GM12874 (cell line): ENCODE data around the gene SV2C.

Source experiments
- CTCF ChIP-seq: IDR thresholded peaks from 2 replicates; pipeline ENCODE4 v1.5.1; 2011; ENCODE audit warnings: low read depth, mild to moderate bottlenecking, control low read depth, low read length, moderate library complexity; ENCODE audit not compliant: insufficient read depth

SV2C gene

DNA sequence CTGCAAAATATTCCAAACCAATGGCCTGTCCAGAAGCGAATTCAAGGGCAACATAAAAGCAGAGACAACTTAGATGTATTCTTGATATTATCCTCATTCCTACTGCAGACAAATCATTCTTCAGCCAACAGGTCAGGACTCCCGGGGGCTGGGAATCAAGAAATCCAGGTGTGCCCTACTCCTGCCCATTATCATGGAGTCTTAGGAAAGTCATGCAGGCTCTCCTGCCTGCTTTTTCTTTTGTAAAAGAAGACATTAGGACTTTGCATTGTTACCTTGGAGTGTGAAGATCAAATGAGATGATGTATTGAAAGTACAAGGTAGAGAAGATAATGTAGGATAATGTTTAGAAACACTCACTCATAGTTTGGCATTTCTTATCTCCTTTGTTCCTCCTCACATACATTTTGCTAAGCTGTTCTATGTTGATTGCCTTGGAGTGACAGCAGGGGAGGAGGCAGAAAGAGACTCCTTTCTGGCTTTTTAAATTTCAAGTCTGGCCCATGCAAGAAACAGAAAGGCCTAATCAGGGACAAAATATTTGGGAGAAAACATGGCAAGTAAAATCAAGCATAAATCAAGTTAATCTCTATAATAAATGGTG, 113.8 kb downstream of the SV2C start:
- no peak for TF ChIP-seq CTCF

GRCh38 chr5:76197726-76198125, 114.5 kb downstream of the SV2C start:
- no peak for TF ChIP-seq CTCF

DNA sequence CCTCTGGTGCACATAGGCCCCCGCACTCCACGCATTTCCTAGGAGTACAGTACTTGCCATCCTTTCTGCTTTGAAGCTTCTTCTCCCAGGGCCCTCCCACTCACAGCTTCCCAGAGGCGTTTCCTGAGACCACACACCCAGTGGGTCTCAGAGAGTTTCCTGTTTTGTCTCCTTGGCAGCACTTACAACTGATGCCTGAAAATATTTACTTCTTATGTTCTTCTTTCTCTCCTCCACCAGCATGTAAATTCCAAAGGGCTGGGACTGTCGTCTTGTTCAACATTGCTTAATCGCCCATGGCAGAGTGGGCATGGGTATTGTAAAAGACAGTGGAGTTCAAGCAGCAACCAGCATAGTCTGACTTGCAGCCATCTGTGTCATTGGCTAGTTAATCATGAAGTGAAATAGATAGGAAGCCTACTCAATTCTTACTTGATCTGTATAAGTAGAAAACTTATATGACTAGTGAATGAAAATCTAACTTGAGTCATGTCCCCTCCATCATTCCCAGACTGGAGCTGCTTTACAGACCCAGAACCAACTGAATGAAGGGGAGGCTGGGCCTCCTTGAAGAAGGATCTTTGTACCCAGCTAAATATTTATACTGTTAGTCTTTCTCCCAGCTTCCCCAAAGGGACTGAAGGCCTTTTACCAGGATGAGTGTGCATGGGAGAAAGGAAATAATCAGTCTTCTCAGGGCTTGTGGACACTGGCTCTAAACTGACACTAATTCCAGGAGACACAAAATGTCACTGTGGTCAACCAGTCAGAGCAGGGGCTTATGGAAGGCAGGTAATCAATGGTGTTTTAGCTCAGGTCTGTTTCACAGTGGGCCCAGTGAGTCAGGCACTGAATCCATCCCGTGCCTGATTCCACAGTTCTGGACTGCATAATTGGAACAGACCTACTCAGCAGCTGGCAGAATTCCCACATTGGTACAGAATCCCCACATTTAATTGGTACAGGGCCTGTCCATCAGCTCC, 116.4 kb downstream of the SV2C start:
- no peak for TF ChIP-seq CTCF

- TF ChIP-seq CTCF = no peak
These were observed 119.0 kb downstream of the SV2C start for GRCh38 chr5:76202182-76202581.

GRCh38 chr5:76204191-76204590, 121.0 kb downstream of the SV2C start:
- no peak for TF ChIP-seq CTCF

GRCh38 chr5:76204713-76205112, 121.5 kb downstream of the SV2C start:
- no peak for TF ChIP-seq CTCF

DNA sequence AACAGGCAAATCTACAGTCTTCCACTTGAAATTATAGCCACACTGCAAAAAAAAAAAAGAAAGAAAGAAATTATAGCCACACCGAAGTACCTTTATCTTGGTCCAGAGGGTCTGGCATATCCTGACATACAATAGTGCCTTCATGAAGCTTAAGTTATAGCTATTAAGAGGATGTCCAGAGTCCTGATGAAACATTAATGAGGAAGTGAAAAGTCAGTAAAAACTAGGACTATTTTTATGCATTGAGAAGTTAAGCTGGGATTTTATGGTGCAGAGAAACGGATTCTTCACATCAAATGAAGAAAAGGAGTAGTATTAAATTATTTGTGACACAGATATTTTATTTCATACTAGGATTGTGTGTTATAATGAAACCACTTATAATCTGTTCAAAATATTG, 123.9 kb downstream of the SV2C start:
- no peak for TF ChIP-seq CTCF
